DOHH2 (cell line): ENCODE measurements around the gene PTGDS.

Experiments
- EZH2phosphoT487 ChIP-seq: fragments of 200-600 bp; sonication (generic); IDR thresholded peaks from 2 replicates; pipeline ENCODE4 v1.6.1; 2017; ENCODE audit warnings: borderline replicate concordance, mild to moderate bottlenecking, antibody characterized with exemption, low read length, moderate library complexity, mixed read lengths
- TF ChIP-seq, protein P1 (sequence below): fragments of 200-600 bp; sonication (generic); IDR thresholded peaks from one replicate; pipeline ENCODE4 v1.5.1; 2014; ENCODE audit warnings: antibody characterized with exemption, mild to moderate bottlenecking, low read depth, low read length; ENCODE audit not compliant: poor library complexity, severe bottlenecking

DNA sequence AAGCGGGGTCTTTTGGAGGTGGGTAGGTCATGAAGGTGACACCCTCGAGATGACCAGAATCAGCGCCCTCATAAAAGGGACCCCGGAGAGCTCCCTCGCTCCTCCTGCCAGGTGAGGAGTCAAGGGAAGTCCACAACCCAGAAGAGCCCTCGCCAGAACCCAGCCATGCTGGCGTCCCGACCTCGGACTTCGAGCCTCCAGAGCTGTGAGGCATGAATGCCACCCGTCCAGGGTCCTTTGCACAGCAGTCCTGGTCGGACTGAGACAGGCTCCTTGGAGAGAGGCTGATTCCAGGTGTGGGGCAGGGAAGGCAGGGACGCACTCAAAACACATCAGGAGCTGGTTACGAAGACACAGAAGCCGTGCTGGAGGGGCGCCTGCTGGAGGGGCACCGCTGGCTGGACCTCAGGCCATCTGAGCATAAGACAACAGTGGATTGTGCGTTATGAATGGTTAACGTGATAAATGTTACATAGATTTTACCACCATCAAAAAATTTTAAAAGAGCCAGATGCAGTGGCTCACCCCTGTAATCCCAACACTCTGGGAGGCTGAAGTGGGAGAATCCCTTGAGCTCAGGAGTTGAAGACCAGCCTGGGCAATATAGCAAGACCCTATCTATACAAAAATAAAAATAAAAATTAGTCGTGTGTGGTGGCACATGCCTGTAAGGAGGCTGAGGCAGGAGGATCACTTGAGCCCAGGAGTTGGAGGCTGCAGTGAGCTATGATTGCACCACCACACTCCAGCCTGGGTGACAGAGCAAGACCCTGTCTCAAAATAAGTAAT is 24.7 kb downstream of the PTGDS start:
- TF ChIP-seq, protein P1, sequence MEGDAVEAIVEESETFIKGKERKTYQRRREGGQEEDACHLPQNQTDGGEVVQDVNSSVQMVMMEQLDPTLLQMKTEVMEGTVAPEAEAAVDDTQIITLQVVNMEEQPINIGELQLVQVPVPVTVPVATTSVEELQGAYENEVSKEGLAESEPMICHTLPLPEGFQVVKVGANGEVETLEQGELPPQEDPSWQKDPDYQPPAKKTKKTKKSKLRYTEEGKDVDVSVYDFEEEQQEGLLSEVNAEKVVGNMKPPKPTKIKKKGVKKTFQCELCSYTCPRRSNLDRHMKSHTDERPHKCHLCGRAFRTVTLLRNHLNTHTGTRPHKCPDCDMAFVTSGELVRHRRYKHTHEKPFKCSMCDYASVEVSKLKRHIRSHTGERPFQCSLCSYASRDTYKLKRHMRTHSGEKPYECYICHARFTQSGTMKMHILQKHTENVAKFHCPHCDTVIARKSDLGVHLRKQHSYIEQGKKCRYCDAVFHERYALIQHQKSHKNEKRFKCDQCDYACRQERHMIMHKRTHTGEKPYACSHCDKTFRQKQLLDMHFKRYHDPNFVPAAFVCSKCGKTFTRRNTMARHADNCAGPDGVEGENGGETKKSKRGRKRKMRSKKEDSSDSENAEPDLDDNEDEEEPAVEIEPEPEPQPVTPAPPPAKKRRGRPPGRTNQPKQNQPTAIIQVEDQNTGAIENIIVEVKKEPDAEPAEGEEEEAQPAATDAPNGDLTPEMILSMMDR, result no peak
- TF ChIP-seq EZH2phosphoT487, result no peak
